Colonic mucosa (tissue), 4 donors: ENCODE measurements around the gene SIGLEC10. TPM values are rescaled to one million over a fixed set of nuclear protein-coding genes. Genes with fewer than 3 reads are reported as not detected.
"Not testable (repeated sequence)": the region's sequence is repeated elsewhere in the genome, so short reads cannot be mapped to it uniquely, and the experiment has no call there.

ENCODE experiments used
- DNase-seq: peaks from one replicate; pipeline ENCODE4 v3.0.0-alpha.2; 2020
- H3K27ac ChIP-seq: fragments of 200-600 bp; one replicate; pipeline ENCODE4 v1.8.0; 2021
- H3K27me3 ChIP-seq: fragments of 200-600 bp; one replicate; pipeline ENCODE4 v1.8.0; 2021
- H3K36me3 ChIP-seq: fragments of 200-600 bp; one replicate; pipeline ENCODE4 v1.8.0; 2021
- H3K4me1 ChIP-seq: fragments of 200-600 bp; one replicate; pipeline ENCODE4 v1.8.0; 2021; ENCODE audit warnings: mild to moderate bottlenecking
- H3K4me3 ChIP-seq: fragments of 200-600 bp; one replicate; pipeline ENCODE4 v1.8.0; 2021
- H3K9ac ChIP-seq, 2 donors: one replicate each; pipeline ENCODE4 v1.7.0; 2013; ENCODE audit warnings: control low read depth in 2 of 2, low read depth in 2 of 2, low read length in 2 of 2
- H3K9me3 ChIP-seq: fragments of 200-600 bp; one replicate; pipeline ENCODE4 v1.8.0; 2021
- intact Hi-C: fragments of 100-400 bp; cut with DNase I; formaldehyde crosslinking; loops from one replicate; pipeline ENCODE4 v1.14.1; 2022
- total RNA-seq, 2 donors: library from RNA; stranded (reverse); fragmentation: NEBNext Ultra II Directional in 1 of 2; extraction: Animal tissue kit (Norgen Biotek cat#: 25700) in 1 of 2; gene quantifications; one replicate each; pipeline ENCODE4 v1.2.1, GENCODE V29; 2021
- TF ChIP-seq, protein P1 (sequence below): fragments of 200-600 bp; IDR thresholded peaks from one replicate; pipeline ENCODE4 v1.8.0; 2022; ENCODE audit warnings: antibody characterized with exemption, mild to moderate bottlenecking
- donor health status: healthy.
- donor health status: DM: no; HTN: no; CAD: no.
- donor health status: DM: no; HTN: no; CAD: no.

SIGLEC10 gene
- total RNA-seq, 2 donors from 2014 or later, result 1.4 to 2.7 TPM

DNA sequence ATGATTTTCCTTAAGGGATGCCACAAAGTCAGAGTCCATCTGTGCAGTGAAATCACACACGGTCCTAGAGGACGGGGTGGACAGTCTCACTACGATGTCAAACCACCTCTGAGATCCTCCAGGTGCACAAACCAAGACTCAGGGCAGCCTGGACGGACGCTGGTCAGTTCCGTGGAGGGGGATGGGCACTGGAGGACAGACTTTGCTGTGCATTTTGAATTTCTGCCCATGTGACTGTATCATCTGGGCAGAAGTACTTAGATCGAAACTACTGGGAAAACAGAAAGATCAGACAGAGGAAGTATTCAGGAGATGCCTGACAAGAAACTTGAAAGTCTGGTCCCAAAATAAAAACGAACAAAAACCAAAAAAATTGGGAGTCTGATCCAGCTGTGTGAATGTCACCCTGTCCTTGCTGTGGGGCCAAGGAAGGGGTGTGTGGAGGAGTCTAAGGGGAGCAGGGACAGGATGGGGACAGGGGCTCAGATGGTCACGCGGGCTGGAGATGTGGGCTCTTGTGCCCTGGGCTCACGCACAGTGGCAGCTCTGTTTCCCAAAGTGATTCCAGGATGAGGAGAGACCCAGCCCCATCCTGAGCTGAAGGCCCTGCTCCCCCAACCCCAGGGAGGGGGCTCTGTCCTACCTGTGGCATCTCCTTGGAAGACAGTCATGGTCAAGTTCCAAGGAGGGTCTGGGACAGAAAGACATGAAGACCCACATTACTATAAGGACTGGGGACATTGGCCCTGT lies 39.3 kb upstream of the SIGLEC10 start:
- Histone ChIP-seq H3K4me1 (no peaks in the 10 kb centered on the region), H3K36me3 (no peaks in the 10 kb centered on the region), H3K27me3 (no peaks in the 10 kb centered on the region), H3K9me3 (no peaks in the 10 kb centered on the region), H3K9ac (no peak overlapping the region), H3K27ac (no peak overlapping the region), H3K4me3 (no peak overlapping the region)
- intact Hi-C loops, result no loop called here
- no peak for DNase-seq
- TF ChIP-seq, protein P1, sequence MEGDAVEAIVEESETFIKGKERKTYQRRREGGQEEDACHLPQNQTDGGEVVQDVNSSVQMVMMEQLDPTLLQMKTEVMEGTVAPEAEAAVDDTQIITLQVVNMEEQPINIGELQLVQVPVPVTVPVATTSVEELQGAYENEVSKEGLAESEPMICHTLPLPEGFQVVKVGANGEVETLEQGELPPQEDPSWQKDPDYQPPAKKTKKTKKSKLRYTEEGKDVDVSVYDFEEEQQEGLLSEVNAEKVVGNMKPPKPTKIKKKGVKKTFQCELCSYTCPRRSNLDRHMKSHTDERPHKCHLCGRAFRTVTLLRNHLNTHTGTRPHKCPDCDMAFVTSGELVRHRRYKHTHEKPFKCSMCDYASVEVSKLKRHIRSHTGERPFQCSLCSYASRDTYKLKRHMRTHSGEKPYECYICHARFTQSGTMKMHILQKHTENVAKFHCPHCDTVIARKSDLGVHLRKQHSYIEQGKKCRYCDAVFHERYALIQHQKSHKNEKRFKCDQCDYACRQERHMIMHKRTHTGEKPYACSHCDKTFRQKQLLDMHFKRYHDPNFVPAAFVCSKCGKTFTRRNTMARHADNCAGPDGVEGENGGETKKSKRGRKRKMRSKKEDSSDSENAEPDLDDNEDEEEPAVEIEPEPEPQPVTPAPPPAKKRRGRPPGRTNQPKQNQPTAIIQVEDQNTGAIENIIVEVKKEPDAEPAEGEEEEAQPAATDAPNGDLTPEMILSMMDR, result no peak

DNA sequence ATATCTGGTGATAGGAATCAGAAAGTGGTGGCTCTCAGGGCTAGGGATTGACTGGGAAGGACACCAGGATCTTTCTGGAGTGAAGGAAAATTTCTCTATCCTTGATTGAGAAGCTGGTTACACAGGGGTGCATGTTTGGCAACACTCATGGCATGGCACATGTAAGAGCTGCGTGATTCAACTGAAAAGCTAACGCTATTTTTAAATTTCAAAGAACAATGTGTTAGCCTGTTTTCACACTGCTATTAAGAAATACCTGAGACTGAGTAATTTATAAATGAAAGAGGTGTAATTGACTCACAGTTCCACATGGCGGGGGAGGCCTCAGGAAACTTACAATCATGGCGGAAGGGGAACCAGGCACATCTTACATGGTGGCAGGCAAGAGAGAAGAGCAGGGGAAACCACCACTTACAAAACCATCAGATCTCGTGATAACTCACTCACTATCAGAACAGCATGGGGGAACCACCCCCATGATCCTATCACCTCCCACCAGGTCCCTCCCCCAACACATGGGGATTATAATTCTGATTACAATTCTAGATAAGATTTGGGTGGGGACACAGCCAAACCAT lies 33.4 kb upstream of the SIGLEC10 start:
- Histone ChIP-seq H3K4me1 (no peaks in the 10 kb centered on the region), H3K36me3 (no peaks in the 10 kb centered on the region), H3K27ac (no peak overlapping the region), H3K27me3 (no peaks in the 10 kb centered on the region), H3K9ac (no peak overlapping the region), H3K9me3 (no peaks in the 10 kb centered on the region), H3K4me3 (no peak overlapping the region)
- TF ChIP-seq, protein P1, result no peak
- no peak for DNase-seq
- intact Hi-C loops, result no loop called here

DNA sequence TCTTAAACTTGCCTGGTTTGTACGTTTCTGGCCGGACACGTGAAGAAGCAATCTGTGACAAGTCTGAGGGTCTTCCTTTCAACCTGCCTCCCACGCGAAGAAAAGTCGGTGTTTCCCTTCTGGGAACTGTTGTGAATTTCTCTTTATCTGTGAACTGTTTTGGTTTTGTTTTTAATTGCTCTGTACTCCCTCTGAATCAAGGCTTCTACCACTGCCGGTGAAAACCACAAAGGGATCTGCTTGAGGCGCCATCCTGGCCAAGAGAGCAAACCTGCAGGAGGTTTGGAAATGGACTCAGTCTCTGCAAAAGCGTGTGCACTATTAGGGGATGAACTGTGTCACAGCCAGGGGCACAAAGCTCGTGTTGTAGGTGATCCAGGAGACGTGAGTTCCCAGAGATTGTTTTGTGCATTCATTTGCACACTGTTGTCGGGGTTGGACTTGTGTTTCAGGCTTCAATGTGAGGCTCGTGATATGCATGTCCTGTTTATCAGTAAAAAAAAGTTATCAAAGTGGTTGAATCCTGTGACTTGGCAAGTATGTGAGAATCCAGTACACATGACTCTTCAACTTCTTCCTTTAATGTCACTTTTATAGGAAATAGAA lies 31.1 kb upstream of the SIGLEC10 start:
- no peaks in the 10 kb centered on the region for H3K4me1 ChIP-seq
- H3K9ac ChIP-seq, result no peak overlapping the region
- H3K27me3 ChIP-seq, result no peaks in the 10 kb centered on the region
- intact Hi-C loops, result no loop called here
- TF ChIP-seq, protein P1, result no peak
- H3K4me3 ChIP-seq, result no peak overlapping the region
- H3K9me3 ChIP-seq, result no peaks in the 10 kb centered on the region
- no peaks in the 10 kb centered on the region for H3K36me3 ChIP-seq
- DNase-seq, result no peak
- H3K27ac ChIP-seq, result no peak overlapping the region

DNA sequence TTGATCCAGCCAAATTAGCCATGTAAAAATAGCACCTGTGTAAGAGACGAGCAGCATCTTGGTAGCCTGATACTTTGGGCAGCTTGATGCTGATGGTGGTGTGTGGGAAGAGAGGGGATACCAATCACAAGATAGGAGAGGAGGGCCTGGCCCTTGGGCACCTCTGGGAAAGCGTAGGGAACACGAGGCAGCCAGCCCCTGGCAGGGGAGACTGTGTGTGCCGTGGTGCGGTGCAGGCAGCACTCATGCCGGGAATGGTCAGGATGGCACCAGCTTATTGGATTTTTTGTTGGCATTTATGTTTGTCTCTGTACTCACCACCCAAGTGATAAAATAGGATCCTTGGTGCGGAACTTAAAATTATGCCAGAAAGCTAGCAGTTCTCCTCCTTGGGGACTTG lies 30.6 kb upstream of the SIGLEC10 start:
- Histone ChIP-seq H3K9me3 (no peaks in the 10 kb centered on the region), H3K4me3 (no peak overlapping the region), H3K36me3 (no peaks in the 10 kb centered on the region), H3K27ac (no peak overlapping the region), H3K27me3 (no peaks in the 10 kb centered on the region), H3K4me1 (no peaks in the 10 kb centered on the region), H3K9ac (no peak overlapping the region)
- intact Hi-C loops, result no loop called here
- no peak for DNase-seq
- TF ChIP-seq, protein P1, result no peak

DNA sequence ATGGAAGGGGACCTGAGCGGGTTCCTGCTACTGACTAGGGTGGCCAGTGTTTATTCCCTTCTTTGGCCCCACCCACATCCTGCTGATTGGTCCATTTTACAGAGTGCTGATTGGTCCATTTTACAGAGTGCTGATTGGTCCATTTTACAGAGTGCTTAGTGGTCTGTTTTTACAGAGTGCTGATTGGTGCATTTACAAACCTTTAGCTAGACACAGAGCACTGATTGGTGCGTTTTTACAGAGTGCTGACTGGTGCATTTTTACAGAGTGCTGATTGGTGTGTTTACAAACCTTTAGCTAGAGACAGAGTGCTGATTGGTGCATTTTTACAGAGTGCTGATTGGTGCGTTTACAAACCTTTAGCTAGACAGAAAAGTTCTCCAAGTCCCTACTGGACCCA lies 30.1 kb upstream of the SIGLEC10 start:
- H3K9ac ChIP-seq, H3K27me3 ChIP-seq, H3K4me1 ChIP-seq, H3K9me3 ChIP-seq, H3K4me3 ChIP-seq, H3K27ac ChIP-seq, intact Hi-C loops, DNase-seq, H3K36me3 ChIP-seq: not testable (repeated sequence)
